Ovary (tissue), 3 donors: ENCODE data around the gene HDC.

Experiments used
- CTCF ChIP-seq, 3 donors: fragments of 450-650 bp in 2 of 3; fragments of 200-600 bp in 1 of 3; IDR thresholded peaks; one replicate each; pipeline versions ENCODE4 v1.5.1 to v1.8.0; 2016 to 2022; ENCODE audit warnings: antibody characterized with exemption in 3 of 3, mild to moderate bottlenecking in 1 of 3
- POLR2A ChIP-seq: fragments of 450-650 bp; IDR thresholded peaks from one replicate; pipeline ENCODE4 v1.6.1; 2017; ENCODE audit warnings: antibody characterized with exemption, mild to moderate bottlenecking, moderate library complexity
- donor health status: DM: no; HTN: no; CAD: no.

- no peak for TF ChIP-seq POLR2A
- no peak for TF ChIP-seq CTCF (IDR thresholded peaks at IDR 0.05)
Observed at GRCh38 chr15:50210462-50211157, 54.9 kb downstream of the HDC start.
